Kasumi-1 (cell line): ENCODE data around the gene PLXNA4.

Experiments
- DNase-seq, 2 experiments: peaks; one replicate each; lab custom pipeline; 2025; lab: John Stamatoyannopoulos, UW

The PLXNA4 gene

DNA sequence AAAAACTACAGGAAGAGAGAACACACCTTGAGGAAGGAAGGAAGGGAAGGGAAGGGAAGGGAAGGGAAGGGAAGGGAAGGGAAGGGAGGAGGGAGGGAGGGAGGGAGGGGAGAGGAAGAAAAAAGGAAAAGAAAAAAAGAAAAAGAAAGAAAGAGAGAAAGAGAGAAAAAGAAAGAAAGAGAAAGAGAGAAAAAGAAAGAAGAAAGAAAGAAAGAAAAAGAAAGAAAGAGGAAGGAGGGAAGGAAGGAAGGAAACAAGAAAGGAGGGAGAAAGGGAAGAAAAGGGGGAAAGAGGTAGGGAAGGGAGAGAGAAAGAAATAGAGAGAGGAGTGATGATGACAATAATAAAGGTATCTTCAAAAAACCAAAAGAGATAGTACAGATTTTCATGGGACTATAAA is 12.3 kb upstream of the PLXNA4 start:
- DNase-seq: no peak

DNA sequence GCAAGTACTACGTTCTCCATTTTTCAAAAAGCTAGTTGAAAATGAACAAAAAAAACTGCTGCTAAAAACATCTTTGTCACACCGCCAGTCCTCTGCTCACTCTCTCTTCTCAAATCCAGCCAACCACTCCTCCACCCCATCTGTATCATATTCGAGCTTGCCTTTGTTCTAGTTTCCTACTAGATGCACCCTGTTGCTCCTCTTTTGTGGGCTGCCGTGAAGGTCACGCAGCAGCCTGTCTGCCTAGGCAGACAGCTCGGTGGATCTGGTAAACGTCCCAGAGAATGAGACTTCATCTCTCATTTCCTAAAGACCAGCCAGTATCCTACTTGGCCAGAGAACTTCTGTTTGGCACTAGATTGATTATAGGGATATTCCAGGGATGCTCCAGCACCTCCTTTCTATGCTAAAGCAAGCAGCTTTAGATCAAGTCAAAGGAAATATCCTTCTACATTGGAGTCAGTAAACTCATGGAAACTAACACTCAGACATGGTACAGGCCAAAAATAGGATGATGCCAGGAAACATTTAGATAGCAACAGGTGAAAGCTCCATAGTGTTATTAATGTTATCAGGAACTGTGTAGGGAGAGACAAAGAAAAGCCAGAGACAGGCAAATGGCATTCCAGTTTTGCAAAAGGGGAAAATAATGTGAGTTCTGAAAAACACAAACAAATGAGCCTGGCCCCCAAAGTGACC is 8.7 kb upstream of the PLXNA4 start:
- DNase-seq: no peak

DNA sequence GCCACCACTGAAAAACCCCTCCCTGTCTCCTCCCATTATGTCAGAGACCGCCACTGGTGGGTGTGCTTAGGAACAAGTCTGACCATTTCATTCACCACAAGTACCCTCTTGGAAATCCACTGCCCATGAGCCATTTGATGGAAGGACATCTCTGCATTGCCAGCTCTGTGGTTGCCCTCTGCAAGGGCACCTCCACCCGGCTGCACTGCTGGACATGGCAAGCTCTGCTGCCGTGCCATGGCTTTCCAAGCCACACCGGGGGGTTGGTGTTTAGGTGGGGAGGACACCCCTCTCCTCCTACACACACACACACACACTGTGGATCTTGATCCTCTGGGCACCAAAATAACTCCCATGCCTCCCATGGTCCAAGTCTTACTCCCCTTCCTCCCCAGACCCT is 5.2 kb upstream of the PLXNA4 start:
- DNase-seq: no peak

DNA sequence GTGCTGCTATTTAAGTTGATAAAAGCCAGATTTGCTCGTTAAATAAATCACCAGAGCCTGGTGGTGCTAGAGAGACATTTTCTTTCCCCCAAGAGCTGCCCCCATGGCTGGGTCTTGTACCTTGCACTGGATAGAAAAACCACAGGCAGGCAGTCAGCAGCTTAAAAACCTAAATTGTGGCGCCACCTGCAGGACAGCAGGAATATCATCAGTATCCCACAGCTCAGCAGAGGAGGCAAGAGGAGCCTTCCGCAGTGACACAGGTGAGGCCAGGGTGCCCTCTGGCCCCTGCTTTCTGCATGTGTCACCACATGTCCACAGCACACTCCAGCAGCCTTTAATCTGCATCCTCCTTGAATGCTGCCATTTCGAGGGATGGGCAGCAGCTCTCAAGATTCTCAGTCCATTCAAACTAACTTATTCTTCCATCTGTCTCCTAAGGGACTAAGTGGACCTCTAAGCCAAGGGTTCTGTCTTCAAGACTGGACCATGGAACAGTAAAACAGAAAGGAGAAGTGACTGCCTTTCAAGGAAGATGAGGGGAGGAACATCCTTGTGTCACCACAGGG is 4.5 kb upstream of the PLXNA4 start:
- peak; percentile 81 to 84 for DNase-seq

DNA sequence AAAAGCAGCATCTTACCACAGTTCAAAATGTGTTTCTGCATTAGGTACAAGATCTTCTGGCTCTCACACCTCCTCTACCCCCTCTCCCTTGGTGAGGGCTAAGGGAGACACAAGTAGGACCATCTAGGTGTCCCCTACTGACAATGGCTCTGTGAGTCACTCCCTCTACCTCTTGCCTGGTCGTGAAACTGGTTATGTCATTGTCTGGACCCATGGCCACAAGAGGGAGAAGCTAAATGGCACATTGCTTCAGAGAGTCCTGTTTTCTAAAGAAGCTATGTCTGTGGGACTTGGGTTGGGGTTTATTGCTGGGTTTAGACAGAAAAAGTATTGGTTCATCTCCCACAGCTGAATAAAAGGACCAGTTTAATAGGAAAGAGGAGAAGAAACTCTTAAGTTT is 4.0 kb upstream of the PLXNA4 start:
- DNase-seq: peak; percentile 29 to 55

DNA sequence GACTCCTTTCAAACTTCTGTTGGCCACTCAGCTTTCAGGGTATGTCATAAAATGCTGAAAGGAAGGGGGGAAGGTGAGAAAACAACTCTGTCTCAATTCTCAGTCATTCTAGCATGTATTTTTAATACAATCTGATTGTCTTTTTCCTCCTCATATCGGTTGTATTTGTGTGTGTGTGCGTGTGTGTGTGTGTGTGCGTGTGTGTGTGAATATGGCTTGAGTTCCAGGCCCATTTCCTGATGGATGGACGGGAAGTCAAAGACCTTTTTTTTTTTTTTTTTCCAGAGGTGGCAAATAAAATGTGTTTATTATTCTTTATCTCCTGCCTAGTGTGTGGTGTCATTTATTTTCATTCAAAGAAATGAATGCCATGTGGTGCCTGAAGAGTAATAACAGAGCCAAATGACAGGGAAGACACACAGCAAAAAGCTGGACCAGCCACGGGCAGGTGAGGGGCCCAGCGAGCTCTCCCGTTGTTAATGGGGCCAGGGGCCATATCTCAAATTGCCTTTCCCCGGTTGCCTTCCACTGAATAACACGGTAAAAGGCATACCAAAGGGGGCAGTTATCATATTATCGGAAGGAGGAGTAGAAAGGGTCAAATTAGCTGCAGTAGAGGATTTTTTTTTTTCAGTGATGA is 3.1 kb upstream of the PLXNA4 start:
- DNase-seq: no peak

DNA sequence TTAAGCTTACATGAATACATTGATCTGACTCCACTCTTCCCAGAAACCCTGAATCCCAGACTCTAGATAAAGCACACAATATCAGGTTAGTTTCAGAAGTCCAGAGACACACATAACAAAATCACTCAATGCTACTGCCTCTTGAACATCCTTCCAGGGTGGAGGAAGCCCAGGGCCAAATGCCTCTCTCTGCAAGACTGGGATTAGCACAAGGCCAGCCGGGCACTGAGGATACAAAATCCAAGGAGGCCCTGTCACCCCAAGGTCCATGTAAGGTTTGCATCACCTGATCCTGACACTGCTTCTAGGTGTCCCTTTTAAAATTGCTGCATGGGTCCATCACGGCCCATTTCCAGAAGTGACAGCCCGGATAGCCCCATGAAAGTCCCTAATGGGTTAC is 2.6 kb upstream of the PLXNA4 start:
- no peak for DNase-seq

DNA sequence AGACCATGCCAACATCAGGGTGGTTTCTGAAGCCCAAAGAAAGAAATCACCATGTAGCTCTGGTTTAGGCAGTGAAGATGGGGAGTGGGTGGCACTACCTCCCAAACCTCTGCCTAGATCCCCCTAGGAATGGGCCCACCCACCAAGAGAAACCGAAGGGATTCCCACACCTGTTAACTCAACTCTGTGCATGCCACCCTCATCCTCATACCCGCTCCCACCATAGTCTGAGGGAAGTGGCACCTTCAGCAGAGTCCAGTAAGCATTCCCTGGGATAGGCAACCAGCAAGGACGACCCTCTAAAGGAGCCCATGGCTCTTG is 1.7 kb upstream of the PLXNA4 start:
- no peak for DNase-seq

DNA sequence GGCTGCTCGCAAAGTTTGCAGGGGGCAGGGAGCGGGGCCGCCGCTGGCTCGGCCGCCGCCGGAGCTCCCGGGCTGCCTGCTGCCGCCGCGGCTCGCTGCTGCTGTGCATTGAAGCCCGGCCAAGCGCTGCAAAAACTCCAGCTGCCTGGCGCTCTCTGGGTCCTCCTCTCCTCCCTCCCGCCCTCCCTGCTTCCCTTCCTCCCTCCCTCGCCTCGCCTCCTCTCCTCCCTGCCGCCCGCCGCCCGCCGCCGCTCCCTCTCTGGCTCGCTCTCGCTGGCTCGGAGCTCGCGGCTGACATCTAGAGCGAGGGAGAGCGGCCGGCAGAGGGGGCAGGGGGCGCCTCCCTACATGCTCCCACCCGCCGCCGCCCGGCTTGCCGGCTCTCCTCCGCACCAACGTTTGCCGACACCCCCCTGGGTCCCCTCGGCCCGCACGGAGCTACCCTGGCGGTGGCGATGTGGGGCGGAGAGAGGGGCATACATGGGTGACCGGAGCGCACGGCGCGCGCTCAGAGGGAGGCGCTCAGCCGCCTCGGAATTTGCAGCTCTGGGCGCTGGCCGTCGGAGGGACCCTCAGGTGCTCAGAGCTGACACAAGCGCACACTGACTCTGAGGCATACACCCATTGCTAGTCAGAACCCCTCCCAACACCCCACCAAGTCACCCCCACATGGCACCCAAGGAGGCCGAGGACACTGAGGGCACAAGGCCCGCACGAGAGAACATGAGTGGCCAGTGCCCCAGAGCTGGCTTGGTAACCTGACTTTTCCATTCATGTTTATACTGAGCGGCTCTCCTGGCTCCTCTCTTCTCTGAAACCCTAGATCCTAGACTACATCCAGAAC is 1.2 kb upstream of the PLXNA4 start:
- peak; percentile 66 to 76 for DNase-seq

DNA sequence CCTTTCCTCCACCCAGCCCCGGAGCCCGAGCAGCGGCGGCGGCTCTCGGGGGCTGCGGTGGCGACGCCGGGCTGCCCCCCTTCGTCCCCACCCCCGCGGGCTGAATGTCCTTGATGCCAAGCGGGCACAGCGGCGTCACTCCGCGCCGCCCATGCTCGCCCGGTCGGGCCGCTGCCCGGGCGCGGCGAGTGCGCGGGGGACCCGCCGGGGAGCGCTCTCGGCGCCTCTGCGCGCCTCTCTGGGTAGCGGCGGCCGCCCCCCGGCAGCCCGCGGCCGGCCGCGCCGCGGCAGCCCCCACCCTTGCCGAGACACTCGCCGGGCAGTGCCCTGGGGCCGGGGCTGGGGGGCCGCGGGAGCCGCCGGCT is 433 bp upstream of the PLXNA4 start:
- no peak for DNase-seq

DNA sequence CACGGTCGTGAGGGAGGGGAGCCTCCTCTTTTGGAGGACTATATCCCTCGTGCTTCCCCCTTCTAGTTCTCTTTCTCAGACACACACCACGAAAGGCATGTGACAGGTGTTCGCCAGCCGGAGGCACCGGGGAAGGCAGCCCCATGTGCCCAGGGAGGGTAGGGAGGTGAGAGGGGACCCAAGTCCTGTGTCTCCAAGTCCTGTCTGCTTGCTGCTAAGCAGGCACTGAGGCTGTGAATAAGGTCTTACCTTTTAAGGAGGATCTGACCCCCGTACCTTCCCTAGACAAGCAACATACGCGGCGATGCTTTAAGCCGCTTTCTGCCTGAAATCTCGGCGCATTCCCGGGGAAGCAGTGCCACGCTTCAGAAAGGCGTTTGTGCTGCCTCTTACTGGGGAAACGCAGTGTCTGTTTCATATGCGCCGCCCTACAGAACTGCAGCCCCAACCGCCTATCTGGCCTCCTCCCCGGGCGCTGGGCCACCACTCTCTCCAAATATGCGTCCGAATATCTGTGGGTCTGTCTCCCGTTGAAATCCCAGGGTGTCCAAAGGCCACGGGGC is 770 bp downstream of the PLXNA4 start:
- peak; percentile 47 to 66 for DNase-seq

DNA sequence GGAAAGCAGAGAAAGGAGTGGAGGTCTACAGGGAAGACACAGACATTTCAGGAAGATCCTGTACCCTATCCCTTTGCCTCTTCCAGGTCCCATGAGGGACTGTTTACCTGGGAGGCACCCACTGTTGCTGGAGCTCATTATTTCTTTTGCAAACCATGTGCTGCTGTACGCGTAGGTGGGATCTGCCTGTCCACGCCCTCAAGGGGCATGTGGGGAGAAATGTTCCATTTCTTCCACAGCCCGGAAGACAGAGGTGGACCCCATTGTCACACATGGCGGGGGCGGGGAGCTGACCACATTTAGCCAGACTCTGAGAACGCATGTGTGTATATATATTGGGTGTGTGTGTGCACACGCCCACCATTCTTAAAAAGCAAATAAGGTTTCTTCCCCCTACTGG is 2.0 kb downstream of the PLXNA4 start:
- DNase-seq: no peak

DNA sequence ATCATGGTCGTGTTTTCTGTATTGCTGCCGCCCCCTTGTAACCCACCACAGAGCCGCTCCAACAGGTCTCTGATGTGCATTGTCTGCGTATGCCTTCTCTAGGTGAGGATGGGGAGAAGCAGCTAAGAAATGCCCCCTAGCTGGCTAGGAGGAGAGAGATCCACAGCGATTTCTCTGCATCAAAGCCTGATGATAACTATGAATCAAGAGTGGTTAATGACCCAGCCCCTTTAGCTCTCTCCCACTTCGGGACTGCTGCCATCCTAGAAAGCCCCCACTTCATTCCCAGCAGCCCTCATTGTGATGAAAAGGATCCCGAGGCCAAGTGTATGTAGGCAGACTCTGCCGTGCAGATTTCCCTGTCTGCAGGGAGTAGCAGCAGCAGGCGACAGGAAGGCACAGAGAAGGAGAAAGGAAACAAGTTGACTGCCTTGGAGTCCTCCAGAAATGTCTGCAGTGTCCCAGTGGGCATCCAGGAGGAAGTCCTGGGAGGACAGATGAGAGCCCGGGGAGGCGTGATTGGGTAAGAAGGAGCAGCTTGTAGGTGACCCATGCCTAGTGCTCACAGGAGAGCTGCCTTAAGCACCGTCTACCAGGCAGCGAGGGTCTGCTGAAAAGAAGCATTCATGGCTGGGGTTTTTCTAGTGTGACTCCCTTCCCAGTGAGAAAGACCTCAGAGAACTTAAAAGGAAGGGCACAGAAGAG is 2.9 kb downstream of the PLXNA4 start:
- no peak for DNase-seq

DNA sequence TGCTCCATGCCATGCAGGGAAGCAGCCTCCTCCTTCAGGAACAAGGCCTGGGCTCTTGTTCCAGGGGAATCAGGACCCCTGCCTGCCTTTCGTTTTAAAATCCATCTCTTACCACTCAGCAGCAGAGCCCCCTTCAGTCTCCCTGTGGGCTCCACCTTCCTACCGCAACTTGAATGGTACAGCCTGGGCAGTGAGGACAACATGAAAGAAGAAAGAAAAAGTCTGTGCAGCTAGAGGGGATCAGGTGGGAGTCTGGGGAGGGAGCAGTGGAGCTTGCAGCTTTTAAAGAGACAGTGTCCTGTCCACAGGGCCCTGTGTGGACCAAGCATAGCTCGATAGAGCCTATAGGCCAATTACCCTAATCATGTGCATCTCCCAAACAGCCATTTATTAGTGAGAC is 3.7 kb downstream of the PLXNA4 start:
- DNase-seq: no peak

DNA sequence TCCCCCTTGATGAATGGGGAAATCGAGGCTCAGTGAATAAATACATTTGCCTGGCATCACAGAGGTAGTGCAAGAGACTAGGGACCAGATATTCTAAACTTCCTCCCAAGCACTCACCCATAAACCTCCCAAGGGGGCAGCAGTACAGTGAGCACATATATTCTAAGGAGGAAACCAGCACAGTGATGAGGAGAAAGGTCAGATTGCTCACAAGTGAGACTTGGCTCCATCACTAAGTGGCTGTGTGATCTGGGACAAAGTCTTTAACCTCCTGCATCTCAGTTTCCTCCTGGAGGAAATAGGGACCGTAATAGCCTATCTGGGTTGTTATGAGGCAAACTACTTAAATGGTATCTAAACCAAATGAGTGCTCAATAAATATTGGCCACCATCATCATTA is 4.3 kb downstream of the PLXNA4 start:
- peak in 1 of 2 experiments; percentile 12 for DNase-seq

DNA sequence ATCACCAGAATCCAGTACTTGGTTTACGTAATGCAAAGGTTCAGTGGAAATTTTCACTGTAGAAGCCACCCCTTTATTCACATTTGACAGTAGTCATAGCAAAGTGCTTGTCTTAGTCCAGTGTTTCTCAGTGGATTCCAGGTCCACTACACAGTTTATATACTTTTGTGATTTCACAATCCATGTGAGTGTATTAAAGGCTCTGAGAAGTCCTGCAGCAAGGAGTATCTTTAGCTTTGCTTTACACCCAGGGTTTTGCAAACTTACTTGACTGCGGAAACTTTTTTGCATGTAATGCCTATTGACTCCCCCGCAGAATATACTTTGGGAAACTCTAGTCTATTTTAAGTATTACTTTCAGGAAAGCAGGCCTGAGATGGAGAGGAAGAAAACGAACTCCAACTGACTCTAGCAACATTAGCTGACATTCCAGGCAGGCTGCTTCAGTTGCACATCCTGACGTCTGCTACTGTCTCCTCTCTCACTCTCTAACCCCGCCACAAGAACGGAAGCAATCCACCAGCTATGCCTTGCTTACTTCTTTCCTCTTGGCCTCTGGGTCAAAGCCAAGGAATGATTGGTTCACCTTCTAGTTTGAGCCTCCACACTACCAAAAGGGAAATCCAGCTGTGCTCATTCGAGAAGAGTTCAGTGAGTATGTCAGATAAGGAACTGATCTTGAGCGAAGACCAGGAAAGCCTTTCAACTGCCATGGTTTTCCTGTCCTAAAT is 6.2 kb downstream of the PLXNA4 start:
- DNase-seq: peak; percentile 95 to 97

DNA sequence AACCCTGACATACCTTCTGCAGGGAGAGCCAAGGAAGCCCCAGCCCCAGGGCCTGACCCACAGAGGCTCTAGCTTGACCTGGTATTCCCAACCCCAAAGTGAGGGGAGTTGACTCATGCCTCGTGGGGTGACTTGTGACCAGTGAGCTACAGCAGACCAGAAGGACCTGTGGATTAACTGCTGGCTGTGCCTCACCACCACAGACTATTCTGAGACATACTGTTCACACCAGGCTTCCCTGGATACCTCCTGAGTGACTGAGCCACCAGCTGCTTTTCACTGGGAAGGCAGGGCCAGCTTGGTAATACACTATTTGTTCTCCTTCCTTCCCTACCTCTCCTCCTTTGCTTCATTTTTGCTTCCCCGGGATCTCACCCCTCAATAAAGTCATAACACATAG is 7.3 kb downstream of the PLXNA4 start:
- no peak for DNase-seq

DNA sequence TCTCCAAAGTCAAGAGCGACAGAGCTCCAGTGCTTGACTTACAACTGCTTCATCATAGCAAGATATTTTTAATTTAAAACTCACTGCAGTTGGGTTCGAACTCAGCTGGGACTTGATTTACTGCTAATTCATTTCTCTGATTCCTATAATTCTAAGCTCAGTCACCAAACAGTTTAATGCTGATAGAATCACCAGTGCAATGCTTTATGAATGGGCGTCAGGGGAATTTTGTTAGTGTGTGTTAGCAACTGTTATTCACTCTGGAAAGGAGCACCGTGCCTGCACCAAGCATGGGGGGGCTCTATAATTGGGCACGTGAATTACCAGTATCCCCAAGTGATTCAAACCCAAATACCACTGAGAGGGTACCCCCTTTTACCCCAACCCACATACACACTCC is 10.4 kb downstream of the PLXNA4 start:
- DNase-seq: no peak

DNA sequence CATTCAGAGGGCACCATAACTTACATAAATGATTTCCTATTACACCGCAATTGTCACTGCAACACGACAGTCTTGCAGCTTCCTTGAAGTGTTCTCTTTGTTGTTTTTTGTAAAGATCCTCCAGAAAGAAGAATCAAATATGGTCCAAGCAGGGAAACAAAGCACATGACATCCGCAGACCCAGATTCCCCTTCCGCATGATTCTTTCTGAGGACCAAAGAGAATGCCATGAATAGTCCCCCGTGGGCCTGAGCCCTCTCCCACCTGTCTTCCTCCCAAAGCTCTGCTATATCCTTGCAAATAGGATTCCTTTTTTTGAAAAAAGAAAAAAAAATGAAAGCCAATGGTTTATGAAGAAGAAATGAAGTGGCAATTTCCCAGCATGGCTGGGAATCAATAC is 10.8 kb downstream of the PLXNA4 start:
- no peak for DNase-seq

DNA sequence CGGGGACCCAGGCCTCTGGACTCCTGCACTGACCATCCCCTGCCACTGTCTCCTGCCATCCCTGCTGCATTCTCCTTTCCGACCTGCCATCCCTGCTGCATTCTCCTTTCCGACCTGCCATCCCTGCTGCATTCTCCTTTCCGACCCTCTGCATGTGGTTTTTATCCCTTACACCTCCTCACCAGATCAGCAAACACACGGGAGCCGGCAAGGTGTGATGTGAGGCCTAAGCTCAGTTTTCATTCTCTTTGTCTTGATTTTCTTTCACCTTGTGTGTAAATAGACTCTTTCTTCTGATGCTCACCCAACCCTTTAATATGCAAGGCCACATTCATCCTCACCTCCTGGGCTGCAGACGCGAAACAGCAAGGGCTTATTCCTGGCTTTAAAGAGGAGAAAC is 11.4 kb downstream of the PLXNA4 start:
- no peak for DNase-seq

DNA sequence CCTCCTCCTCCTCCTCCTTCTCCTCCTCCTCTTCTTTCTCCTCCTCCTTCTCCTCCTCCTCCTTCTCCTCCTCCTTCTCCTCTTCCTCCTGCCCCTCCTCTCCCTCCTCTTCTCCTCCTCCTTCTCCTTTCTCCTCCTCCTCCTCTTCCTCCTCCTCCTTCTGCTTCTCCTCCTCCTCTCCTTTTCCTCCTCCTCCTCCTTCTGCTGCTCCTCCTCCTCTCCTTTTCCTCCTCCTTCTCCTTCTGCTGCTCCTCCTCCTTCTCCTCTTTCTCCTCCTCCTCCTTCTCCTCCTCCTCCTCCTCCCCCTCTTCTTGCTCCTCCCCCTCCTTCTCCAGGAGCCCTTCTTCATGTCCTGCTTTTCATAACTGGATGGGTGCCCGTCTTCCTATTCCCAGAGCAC is 12.2 kb downstream of the PLXNA4 start:
- no peak for DNase-seq
